GM12878 (cell line): Measurements from ENCODE around the gene SPRN. TPM values are rescaled to one million over a fixed set of nuclear protein-coding genes. Genes with fewer than 3 reads are reported as not detected.

ENCODE experiments used
- ATAC-seq: fragments of 200-7000 bp; cut with Tn5 transposase; 3 replicates; pipeline ENCODE4 v1.9.1; 2020; ENCODE audit warnings: mild to moderate bottlenecking, moderate library complexity
- BruUV-seq: library from RNA; stranded (reverse); fragments of 400-500 nt; replicated peaks from 2 replicates; lab custom pipeline; 2021; lab: Mats Ljungman, UMichigan
- CTCF ChIA-PET: fragments of 300-600 bp; sonication (Branson Sonifier 250); formaldehyde crosslinking; extraction: SDS; loops from one replicate; lab custom pipeline; 2021; ENCODE audit warnings: inconsistent platforms; lab: Yijun Ruan, JAX
- POLR2A ChIA-PET: fragments of 350-600 bp; formaldehyde crosslinking; extraction: SDS; loops from one replicate; lab custom pipeline; 2021; ENCODE audit warnings: inconsistent platforms; lab: Charles Lee
- RAD21 ChIA-PET: fragments of 300-600 bp; sonication (Branson Sonifier 250); formaldehyde crosslinking; loops from one replicate; lab custom pipeline; 2023; ENCODE audit warnings: antibody characterized with exemption; ENCODE audit not compliant: unreplicated experiment; lab: Charles Lee
- SMC1A ChIA-PET: fragments of 300-600 bp; sonication (Branson Sonifier 250); formaldehyde crosslinking; loops from one replicate; lab custom pipeline; 2023; ENCODE audit not compliant: unreplicated experiment, uncharacterized antibody; lab: Charles Lee
- DNase-seq: peaks from one replicate; pipeline ENCODE4 v3.0.0-alpha.2; 2011; ENCODE audit warnings: low read depth, low spot score
- FAIRE-seq: peaks from 3 replicates; lab custom pipeline; 2011; peaks lifted over from hg19 to GRCh38; lab: Jason Lieb, UNC
- H2AFZ ChIP-seq: 2 replicates; pipeline ENCODE4 v1.6.0; 2011; ENCODE audit warnings: low read depth, low read length, control low read depth; ENCODE audit not compliant: control insufficient read depth
- H3K27ac ChIP-seq: 2 replicates; pipeline ENCODE4 v1.5.1; 2011; ENCODE audit warnings: control low read depth; ENCODE audit not compliant: control insufficient read depth, insufficient read depth
- H3K27me3 ChIP-seq, 2 experiments: replicated peaks in 1 of 2; 2 replicates each; pipeline versions ENCODE4 v1.6.0 to v1.6.1; 2011; ENCODE audit warnings: low read length in 1 of 2; ENCODE audit not compliant: control insufficient read depth in 2 of 2, insufficient read depth in 2 of 2
- H3K36me3 ChIP-seq, 2 experiments: 2 replicates each; pipeline ENCODE4 v1.5.1; 2011; ENCODE audit warnings: low read length in 1 of 2; ENCODE audit not compliant: control insufficient read depth in 2 of 2, insufficient read depth in 2 of 2
- H3K4me1 ChIP-seq: 2 replicates; pipeline ENCODE4 v1.6.1; 2011; ENCODE audit warnings: mild to moderate bottlenecking, low read length, moderate library complexity, mixed read lengths; ENCODE audit not compliant: control insufficient read depth, insufficient read depth
- H3K4me2 ChIP-seq: 2 replicates; pipeline ENCODE4 v1.6.0; 2011; ENCODE audit warnings: control low read depth; ENCODE audit not compliant: control insufficient read depth, insufficient read depth
- H3K4me3 ChIP-seq: fragments of 200-600 bp; sonication (generic); 2 replicates; pipeline ENCODE4 v1.5.1; 2016
- H3K79me2 ChIP-seq: 2 replicates; pipeline ENCODE4 v1.6.0; 2011; ENCODE audit warnings: low read length; ENCODE audit not compliant: control insufficient read depth, insufficient read depth
- H3K9ac ChIP-seq: 2 replicates; pipeline ENCODE4 v1.8.0; 2011; ENCODE audit warnings: low read length, control low read depth, mixed read lengths; ENCODE audit not compliant: control insufficient read depth, insufficient read depth
- H3K9me3 ChIP-seq: replicated peaks from 3 replicates; pipeline ENCODE4 v1.5.1; 2011; ENCODE audit warnings: mild to moderate bottlenecking, low read length; ENCODE audit not compliant: control insufficient read depth, insufficient read depth
- H4K20me1 ChIP-seq: 2 replicates; pipeline ENCODE4 v1.6.0; 2011; ENCODE audit not compliant: control insufficient read depth, insufficient read depth
- HCFC1 ChIP-seq: fragments of 150-350 bp; IDR thresholded peaks from 2 replicates; pipeline ENCODE4 v1.6.1; 2014; ENCODE audit warnings: low read length
- NRF1 ChIP-seq: conservative IDR thresholded peaks from 2 replicates; pipeline ENCODE4 v1.6.1; 2011; ENCODE audit warnings: mild to moderate bottlenecking, low read depth, low read length, improper control_type of control experiment
- TCF12 ChIP-seq: IDR thresholded peaks from 2 replicates; pipeline ENCODE4 v1.6.1; 2011; ENCODE audit warnings: low read depth, mild to moderate bottlenecking, low read length
- WGBS: methylation state at CpG from one replicate; pipeline ENCODE4 v1.1.6; 2016; ENCODE audit warnings: low lambda C conversion rate; ENCODE audit not compliant: insufficient replicate concordance, insufficient coverage; ENCODE audit errors: missing lambda C conversion rate; 5-methylcytosine and 5-hydroxymethylcytosine counted together
- in situ Hi-C: fragments of 300-500 bp; cut with MboI; formaldehyde crosslinking; loops from 9 replicates; pipeline ENCODE4 v1.14.3; 2018; ENCODE audit warnings: mixed read lengths
- intact Hi-C: fragments of 100-400 bp; cut with micrococcal nuclease; formaldehyde crosslinking; loops from one replicate; pipeline ENCODE4 v1.14.2; 2022; ENCODE audit not compliant: unreplicated experiment
- polyA plus RNA-seq, 11 experiments: library from polyadenylated mRNA; depleted of rRNA in 4 of 11; unstranded in 6 of 11; stranded (reverse) in 5 of 11; fragments of >200 nt; fragmentation: Nextera tagmentation in 4 of 11; fragmentation: Illumina TruSeq in 1 of 11; extraction: Ambion mirVana in 4 of 11; extraction: Trizol in 1 of 11; gene quantifications; 1 replicate in 1 of 11; 2 replicates in 10 of 11; pipeline versions ENCODE4 v1.2.1 to v1.2.3, GENCODE V29; 2011 to 2016; ENCODE audit warnings: inconsistent platforms in 2 of 11, missing spikeins in 2 of 11, low read depth in 1 of 11
- total RNA-seq, 4 experiments: library from RNA; depleted of rRNA in 3 of 4; stranded (reverse); fragments of >200 nt in 3 of 4; fragmentation: Illumina TruSeq in 1 of 4; extraction: Trizol in 1 of 4; gene quantifications; 2 replicates each; pipeline versions ENCODE4 v1.2.1 to v1.2.3, GENCODE V29; 2013 to 2021

SPRN gene
- total and polyA plus RNA-seq, 10 of the 15 experiments (the other 5 are each of a cell fraction or from before 2014, with no cell fraction given): 0.03 to 0.96 (median 0.46) TPM; not detected in 6

DNA sequence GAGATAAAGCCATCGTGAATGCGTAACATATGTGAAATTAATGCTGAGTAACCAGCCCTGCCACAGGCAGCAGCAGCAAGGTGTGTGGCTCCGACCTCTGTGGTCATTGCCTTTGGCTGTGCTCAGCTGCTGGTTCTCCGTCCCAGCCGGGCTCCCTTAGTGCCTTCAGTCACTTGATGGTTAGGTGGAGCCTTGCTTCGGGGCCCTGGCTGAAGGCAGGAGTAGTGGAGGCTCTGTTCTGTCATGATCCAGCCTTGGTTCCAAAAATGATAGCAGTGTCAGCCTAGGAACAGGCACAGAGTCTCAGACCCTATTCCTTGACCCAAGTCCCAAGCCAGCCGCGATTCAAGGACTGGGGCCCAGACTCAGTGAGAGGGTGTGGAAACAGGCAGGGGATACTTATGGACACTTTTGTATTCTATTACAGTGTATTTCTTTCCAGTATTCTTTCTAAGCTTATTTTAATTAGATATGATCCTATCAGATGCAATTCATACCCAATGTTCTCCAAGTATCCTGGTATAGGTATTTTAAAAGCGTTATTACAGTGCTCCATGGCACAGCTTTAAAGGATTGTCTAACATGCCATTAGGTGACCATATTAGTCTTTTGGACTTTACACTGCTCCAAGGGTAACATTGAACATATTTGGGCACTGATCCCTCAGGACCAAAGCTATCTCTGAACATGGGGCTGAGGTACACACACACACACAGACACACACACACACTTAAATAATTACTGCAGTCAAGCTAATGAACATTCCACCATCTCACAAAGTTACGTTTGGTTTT, 38.3 kb upstream of the SPRN start:
- H4K20me1 ChIP-seq: no peaks in the 10 kb centered on the region
- no peak overlapping the region for H2AFZ ChIP-seq
- no peaks in the 10 kb centered on the region for H3K27me3 ChIP-seq
- SMC1A ChIA-PET: interaction anchor here (0.6 kb wide), 1 partner anchor 14 kb away, joined by 3 read pairs; no protein-coding TSS in a partner anchor
- no peak for FAIRE-seq
- no peak for DNase-seq
- ATAC-seq: no peak
- WGBS: 44% methylated on average over 10 of the region's 10 CpGs
- TF ChIP-seq TCF12: no peak
- RAD21 ChIA-PET: no interaction called here
- no peaks in the 10 kb centered on the region for H3K79me2 ChIP-seq
- no peaks in the 10 kb centered on the region; the same call in 2 of the 3 replicates for H3K9me3 ChIP-seq
- no peak overlapping the region for H3K4me2 ChIP-seq
- no peak overlapping the region for H3K4me3 ChIP-seq
- no peak overlapping the region for H3K9ac ChIP-seq
- intact Hi-C loops: no loop called here
- CTCF ChIA-PET: no interaction called here
- POLR2A ChIA-PET: no interaction called here
- no peaks in the 10 kb centered on the region for H3K36me3 ChIP-seq
- BruUV-seq: no TSS peak
- H3K4me1 ChIP-seq: no peaks in the 10 kb centered on the region
- H3K27ac ChIP-seq: no peak overlapping the region
- in situ Hi-C loops: no loop called here

DNA sequence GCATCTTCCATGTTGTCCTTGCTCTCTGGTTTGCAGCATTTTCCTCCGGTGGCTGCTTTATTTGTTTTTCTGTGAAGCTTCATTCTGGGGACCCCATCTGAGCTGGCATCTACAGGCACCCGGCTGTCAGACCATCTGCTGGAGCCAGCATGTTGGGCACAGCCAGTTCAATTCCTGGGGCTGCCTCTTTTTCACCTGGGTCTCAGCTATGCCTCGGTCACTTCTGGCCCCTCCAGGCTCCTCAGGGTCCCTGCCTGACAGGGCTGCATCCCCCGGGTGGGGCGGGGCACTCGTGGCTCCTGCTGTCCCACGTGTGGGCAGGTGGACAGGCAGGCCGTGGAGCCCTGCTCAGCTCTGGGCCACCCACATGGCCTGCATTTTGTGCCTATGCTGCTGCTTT, 37.4 kb upstream of the SPRN start:
- ChIA-PET SMC1A (interaction anchor here (0.6 kb wide), 1 partner anchor 15 kb away, joined by 3 read pairs; no protein-coding TSS in a partner anchor), RAD21 (interaction anchor here (0.7 kb wide), 1 partner anchor 132 kb away, joined by 3 read pairs; no protein-coding TSS in a partner anchor), CTCF (no interaction called here), POLR2A (no interaction called here)
- Histone ChIP-seq H3K9me3 (no peaks in the 10 kb centered on the region; the same call in 2 of the 3 replicates), H4K20me1 (no peaks in the 10 kb centered on the region), H3K4me2 (no peak overlapping the region), H3K36me3 (no peaks in the 10 kb centered on the region), H3K4me3 (no peak overlapping the region), H2AFZ (no peak overlapping the region), H3K4me1 (no peaks in the 10 kb centered on the region), H3K79me2 (no peaks in the 10 kb centered on the region), H3K27ac (no peak overlapping the region), H3K27me3 (no peaks in the 10 kb centered on the region), H3K9ac (no peak overlapping the region)
- TF ChIP-seq NRF1: no peak
- TF ChIP-seq HCFC1: no peak
- DNase-seq: no peak
- no peak for ATAC-seq
- in situ Hi-C loops: no loop called here
- FAIRE-seq: no peak
- no TSS peak for BruUV-seq
- intact Hi-C loops: no loop called here
- WGBS: 23% methylated on average over 8 of the region's 8 CpGs
